NCI-H1930 (cell line): ENCODE results near the gene KRT16.
"Not testable (repeated sequence)": the region's sequence is repeated elsewhere in the genome, so short reads cannot be mapped to it uniquely, and the experiment has no call there.

Source experiments
- DNase-seq, 2 experiments: peaks; one replicate each; lab custom pipeline; 2025; lab: John Stamatoyannopoulos, UW

The KRT16 gene

DNA sequence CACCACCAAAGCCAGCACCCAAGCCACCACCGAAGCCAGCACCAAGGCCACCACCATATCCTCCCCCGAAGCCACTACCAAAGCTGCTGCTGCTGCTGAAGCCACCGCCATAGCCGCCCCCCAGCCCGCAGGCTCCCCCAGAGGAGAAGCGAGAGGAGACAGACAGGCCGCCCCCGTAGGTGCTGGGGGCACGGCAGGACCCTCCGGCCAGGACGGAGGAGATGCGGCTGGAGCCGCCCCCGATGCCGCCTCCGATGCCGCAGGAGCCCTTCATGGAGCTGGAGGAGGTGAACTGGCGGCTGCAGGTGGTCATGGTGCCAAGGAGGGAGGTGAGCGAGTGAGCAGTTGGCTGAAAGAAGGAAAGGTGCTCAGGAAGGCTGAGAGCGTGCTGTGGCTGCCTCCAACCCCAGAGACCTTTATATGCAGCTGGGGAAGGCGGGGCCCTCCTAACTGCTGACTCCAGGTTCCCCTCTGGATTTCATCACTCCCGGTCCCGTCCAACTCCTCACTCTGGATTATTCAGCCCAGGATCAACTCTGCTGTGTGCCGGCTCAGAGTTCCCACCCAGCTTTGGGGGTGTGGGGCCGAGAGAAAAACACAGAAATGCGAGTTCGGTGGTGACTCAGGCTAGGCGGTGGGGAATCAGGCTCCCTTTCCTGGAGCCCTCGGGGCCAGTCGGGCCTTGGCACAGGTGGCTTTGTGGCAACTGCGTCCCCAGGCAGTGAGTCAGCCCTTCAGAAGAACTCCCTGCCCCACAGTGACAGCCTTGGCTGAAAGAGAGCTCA lies at the start of gene KRT16:
TSS of gene KRT16 (minus strand) at position 392 of the 785 bp plus-strand sequence. CDS start at position 313, 79 bp downstream.
- not testable (repeated sequence) for DNase-seq

DNA sequence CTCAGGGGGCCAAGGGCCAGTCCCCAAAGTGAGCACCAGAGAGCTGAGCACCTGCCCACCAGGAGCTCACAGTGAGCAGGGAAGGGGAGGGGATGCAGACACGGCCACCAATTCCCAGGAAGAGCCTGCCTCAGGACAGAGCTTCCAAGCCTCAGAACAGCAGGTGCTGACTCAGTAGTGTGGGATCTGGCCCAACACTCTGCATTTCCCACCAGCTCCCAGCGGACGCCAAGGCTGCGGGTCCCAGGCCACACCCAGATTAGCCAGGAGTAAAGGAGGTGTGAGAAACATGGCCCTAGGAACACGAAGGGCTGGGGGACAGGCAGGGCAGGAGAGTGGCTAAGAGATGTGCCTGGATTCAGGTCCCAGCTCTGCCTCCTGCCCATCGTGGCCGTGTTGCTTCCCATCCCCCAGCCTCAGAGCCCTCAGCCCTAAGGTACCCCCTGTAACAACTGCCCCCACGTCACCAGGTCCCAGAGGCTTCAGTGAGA lies 47.7 kb upstream of the KRT16 start:
- DNase-seq: no peak

DNA sequence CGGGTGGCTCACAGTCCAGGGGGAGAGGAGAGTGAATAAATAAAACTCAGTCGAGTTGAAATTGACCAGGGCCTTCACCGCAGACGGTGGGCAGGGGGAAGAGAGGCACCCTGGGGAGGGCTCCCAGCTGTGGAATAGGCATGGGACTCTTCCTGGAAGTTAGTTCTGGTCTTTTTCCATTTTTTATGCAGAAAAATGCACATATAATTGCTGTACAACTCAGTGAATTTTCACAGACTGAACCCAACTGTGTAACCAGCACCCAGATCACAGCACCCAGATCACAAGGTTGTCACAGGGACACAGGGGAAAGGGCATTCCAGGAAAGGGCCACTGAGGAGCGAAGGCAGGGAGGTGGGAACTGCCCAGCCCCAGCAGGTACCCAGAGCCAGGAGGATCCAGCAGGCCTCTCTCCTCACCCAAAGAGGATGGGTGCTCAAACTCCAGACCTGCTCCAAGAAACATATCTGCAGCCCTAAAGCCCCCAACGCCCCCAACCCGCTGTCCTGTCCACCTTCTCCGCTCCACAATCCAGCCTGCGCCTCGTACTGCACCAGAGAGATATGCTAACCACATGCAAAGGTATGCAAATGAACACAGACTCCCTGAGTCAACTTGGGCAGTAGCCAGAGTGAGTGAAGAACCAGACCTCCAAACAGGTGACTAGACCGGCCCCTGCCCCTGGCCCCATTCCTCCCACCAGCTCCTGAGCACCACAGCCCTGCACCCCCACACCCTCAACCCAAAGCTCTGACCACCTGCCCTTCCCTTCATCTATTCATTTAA lies 47.1 kb upstream of the KRT16 start:
- no peak for DNase-seq

DNA sequence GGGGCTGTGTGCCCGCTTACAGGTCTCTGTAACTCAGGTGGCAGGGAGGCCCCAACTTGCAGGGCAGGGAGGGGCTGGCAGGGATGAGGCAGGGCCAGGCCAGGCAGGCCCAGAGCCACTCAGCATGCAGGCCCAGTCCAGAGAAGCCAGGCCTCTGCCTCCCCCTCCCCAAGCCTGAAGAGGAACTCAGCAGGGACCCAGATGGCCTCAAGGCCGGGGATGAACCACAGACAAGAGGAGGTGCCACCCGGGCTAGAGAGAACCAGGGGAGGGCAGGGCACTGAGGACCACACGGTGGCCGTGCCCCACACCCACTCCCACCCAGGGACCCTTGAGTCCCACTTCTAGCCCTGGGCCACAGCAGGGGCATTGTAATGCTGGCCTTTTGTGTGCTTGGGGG lies 46.3 kb upstream of the KRT16 start:
- no peak for DNase-seq

DNA sequence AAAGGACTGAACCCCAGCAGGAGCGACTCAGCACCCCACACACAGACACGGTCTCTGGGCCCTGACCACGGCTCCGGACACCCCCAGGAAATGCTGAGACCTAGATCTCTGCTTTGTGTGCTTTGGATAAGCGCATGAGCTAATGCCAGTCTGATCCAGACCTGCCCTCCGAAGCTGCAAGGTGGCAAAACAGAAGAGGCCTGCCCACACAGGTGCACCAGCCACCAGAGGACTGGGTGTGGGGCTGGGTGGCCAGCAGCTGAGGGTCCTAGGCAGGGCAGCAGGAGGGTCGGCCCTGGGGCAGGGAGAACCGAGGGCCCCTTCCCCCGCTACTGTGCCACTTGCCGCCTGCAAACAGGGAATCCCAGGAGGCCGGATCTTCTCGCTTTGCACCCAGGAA lies 45.4 kb upstream of the KRT16 start:
- DNase-seq: no peak

DNA sequence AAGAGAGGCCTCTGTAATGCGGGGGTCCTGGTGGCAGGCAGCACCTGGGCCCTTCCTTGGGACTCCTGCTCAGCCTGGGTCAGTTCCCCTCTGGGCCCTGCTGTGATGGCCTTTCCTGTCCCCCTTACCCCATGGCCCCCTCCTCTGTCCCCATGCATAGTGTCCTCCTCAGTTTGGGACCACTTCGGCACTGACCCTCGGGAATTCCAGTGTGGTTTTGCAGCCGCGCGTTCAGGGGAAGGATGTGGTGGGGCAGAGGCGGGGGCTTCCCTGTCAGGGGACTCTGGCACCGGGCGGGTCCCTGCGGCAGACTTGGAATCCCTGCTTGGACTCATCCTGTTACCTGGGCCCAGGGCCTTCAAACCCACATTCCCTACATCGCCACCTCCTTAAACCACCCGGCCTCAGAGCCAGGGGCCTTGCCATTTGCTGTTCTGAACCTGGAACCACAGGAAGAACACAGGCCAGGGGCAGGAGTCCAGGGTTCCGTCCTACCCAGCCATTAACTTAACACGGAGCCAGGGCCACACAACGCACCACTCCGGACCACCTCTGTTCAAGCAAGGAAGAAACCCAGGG lies 44.7 kb upstream of the KRT16 start:
- no peak for DNase-seq

DNA sequence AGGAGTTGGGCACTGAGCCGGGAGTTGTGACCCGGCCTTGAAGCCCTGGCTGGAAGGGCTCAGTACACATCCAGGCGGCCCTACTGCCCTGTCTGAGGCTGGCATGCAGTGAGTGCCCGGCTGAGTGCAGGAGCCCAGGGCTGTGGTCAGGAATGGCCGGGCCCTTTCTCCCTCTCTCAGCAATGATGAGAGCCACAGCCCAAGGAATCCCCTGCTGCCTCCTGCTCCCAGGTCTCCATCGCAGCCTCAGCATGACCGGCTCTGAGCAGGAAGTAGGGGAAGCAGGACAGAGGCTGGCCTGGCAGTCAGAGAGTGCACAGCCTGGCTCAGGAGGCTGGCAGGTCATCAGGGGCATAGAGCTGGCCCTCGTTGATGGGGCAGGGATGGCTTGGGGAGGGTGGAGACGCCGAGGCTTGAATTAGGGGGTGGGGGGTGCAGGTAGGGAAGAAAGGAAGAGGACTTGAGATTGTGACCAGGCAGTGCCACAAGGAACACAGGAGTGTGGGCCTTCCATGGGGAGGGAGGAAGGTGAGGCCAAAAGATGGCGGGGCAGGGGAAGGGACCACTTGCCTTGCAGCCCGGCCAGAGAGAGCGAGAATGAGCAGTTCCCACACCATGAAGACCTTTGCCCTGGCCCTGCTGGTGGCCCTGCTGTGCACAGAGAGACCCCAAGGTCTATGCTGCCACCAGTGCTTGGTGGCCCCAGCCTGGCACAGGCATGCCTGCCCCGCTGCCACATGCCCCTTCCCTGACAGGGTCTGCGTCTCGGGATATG lies 43.9 kb upstream of the KRT16 start:
- DNase-seq: no peak

DNA sequence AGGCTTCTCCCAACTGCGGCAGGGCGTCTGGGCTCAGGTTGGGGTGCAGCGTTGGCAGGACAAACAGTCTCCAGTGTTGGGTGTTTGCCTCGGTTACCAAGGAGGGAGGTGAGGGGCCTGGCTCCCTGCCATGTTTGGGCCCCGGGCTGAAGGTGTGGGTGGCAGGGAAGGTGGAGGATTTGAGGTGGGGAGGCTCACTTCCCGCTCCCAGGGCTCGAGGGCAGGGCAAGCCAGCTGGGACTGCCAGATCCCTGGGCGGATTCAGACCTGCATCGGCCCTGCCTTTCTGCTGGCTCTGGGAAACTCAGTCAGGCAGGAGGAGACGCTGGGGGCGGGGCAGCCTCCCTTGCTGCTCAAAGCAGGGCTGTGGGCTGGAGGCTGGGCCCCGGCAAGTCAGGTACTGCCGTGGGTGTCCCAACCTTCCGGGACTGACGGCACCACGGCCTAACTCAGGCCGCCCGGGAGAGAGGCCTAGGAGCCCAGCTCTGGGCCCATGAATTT lies 43.1 kb upstream of the KRT16 start:
- no peak for DNase-seq

DNA sequence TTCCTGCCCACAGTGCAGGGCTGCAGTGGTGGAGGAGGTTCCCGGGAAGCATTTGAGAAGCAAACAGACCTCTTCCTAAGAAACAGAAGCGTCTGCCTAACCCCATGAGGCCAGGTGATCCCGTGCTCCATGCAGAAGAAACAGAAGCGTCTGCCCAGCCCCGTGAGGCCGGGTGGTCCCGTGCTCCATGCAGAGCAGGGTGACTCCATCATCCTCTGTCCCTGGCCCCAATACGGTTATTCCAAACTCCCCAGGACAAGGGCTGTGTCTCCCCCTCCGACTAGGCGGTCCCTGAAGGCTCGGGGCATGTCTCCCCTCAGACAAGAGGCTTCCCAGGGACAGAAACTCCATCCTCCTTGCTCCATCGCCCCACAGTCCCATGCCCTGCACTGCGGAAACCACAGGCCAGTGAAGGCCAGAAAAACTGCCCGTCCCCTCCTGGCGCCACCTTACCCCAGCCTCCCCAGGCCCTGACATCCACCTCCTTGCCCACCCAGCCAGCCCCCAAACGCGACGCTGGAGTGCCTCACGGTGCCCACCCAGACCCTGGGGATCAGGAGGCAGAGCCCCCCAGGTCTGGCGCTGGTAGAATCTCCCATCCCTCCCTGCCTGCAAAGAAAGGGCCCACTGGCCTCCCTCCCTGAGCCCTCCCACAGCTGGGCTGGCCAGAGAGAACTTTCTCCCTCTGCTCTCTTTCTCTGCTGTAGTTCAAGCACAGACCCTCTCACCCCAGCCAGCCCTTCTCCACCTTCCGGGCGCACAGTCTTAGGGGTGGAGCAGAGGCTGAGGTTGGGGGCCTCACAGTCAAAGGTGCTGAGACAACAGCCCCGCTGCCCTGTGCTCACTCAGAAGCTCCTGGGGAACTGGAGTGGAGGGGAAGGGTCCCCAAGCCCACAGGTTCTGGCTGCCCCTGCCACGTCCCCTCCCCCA lies 42.4 kb upstream of the KRT16 start:
- DNase-seq: no peak

DNA sequence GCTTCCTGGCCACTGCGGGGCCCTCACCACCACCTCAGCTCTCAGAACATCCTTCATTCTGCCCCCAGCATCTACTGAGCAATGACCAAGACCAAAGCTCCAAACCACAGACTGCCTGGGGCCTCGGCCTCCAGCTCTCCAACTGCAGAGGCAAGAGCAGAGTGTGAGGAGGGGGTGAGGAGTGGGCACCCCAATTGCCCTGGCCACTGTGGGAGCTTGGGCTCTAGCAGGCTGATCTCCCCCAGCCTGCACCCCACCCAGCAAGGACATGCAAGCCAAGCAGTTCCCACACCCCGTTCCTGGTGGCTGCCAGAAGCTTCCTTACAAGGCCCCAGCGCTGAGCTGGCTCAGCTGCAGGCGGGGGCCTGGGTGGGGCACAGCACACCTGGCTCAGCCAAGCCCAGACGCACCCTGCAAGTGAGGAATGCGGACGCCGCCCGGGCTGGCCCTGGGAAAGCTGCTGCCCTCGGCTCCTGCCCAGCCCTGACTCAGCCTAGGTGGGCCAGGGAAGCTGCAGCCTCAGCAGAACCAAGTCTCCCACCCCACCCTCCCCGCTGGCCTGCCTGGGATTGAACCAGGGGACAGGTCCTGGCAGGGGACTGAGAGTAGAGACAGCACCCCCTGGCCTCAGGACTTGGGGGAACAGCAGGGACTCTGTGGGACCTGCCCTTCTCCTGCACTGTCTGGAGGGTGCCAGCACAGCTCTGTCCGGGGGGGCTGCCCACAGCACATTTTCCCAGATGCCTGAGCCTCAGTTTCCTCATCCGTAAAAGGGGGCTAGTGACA lies 41.5 kb upstream of the KRT16 start:
- DNase-seq: no peak

DNA sequence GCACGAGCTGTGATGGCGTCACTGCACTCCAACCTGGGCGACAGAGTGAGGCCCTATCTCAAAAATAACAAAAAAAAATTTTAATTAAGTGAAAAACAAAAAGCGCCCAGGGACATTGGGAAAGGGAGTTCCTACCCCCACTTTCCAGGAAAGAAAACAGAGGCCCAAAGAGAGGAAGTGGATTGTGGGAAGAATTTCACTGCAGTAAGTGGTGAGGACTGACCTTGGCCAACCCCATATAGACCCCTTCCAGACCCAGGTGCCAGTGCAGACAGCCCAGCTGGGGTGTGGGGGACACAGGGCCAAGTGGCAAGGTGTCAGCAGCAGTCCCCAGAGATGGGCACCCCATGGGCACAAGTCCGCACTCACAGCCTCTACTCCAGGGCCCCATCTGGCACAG lies 40.9 kb upstream of the KRT16 start:
- no peak for DNase-seq

DNA sequence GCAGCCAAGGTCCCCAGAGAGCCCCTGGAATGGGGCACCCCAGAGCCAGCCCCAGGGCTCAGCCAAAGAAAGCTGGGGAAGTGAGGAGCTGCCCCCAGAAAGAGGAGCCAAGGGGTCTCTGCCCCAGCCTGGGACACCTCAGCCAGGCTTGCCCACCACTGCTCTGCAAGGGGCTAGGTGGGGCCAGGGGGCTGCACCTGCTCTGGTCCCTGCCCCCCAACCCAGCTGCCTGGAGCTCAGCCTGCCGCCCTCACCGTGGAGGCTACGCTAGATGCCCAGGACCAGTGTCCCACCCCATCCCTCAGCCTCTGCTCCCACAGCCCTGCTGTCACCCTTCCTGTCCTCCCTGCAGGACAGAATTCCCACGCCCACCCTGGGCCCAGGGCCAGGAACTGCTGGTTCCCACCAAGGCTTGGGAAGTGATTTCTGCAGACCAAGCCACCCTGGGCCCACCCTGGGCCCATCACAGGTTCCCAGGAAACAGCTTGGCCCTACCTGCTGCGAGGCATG lies 39.9 kb upstream of the KRT16 start:
- no peak for DNase-seq

DNA sequence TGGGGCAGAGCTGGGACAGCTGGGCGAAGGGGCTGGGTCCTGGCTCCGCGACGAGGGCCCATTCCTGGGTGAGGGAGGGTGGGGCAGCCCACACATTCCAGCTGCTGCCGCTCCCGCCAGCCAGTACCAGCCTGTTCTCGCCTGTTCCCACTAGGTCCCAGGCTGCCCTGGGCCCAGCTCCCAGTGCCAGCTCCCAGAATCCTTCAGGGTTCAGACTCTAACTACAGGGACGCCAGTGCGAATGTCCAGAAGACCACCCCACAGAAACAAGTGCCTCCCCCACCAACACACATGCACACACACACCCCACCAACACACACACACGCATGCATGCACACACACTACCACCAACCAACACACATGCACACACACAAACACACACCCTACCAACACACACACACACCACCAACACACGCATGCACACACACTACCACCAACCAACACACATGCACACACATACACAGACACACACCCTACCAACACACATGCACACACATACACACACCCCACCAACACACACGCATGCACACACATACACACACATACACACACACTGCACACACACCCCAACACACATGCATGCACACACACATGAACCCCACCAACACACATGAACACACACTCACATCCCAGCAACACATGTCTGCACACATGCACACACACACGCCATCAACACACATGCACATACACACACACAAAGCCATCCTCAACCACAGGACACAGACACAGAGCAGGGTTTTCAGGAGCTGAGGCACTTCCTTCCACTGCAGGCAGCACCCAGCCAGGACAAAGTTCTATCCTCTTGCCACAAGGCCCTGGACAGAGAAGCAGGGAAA lies 39.3 kb upstream of the KRT16 start:
- DNase-seq: no peak

DNA sequence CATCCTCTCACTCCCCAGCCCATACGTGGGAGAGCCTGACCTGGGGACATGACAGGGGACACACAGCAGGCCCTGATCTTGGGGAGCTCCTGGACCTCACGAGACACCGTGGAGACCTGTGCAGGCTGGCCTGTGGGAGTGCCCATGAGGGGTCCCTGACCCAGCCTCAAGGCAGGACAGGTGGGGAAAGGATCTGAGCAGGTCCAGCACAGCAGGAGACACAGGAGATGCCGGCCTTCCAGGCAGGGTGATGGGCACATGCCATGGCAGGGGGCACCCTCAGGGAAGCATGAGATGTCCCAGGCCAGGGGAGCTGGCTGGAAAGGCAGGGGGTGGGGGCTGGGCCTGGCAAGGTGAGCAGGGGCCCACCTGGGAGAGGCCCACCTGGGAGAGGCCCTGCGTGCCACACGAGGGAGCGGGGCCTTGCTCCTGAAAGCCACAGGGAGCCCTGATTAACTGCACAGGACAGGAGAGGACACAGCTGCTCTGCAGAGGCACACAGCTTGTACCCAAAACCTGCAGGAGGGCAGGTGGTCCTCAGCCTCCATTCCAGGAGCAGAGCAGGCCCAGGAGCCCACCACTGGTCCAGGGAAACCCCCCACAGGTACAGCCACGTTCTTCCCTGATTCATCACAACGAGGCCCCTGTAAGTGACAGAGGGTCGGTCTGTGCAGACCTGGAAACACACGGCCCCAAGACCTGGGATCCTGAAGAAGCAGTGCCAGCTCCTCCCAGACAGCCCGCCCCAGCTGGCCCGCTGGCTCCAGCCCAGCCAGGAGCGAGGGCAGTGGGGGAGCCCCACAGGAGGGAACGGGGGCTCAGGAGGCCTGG lies 38.4 kb upstream of the KRT16 start:
- DNase-seq: no peak

DNA sequence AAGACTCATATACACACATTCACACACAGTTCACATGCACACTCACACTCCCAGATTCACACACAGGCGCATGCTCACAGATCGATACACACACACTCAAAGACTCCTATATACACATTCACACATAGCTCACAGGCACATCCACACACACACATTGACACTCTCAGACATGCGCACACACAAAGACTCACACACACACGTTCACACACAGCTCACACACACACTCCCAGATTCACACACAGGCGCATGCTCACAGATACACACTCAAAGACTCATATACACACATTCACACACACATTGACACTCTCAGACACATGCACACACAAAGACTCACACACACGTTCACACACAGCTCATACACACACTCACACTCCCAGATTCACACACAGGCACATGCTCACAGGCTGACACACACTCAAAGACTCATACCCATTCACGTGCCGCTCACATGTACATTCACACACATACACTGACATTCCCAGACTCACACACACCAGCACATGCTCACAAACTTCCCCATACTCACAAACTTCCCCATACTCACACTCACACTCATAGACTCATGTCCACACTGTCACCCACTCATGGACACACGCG lies 37.5 kb upstream of the KRT16 start:
- no peak for DNase-seq

DNA sequence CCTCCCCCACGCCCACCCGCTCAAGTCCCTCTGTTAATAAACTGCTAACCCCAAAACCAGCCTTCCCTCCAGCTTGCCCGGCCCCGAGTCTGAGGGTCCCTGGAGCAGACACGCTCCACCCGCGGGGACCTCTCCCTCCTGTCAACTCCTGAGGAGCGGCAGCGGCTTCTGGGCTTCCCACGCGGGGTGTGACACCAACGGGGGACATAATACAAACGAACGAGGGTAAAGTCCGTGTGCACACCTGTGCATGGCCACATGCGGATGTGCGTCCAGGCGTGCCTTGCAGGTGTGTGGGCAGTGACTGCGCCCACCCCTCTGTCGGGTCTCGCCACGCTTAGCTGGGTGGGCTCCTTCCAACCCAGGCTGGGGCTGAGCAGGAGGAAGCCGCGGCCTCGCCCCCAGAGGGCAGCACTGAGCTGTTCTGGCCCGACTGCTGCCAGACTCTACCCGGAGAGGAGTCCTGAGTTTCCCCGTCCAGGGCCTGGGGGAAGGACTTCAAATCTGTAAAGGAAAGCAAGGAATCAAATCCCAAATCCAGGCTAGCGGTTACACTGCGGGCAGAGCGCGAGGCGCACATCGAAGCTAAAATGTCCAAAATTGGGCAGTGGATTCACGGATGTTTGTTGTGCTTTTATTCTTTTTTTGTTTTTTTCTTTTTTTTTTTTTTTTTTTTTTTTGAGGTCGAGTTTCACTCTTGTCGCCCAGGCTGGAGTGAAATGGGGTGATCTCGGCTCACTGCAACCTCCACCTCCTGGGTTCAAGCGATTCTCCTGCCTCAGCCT lies 36.0 kb upstream of the KRT16 start:
- DNase-seq: peak; percentile 21 to 57
